GM19468 (cell line): Measurements from ENCODE around the gene KIF6.

Experiments
- ATAC-seq: cut with Tn5 transposase; IDR thresholded peaks from one replicate; pipeline ENCODE4 v1.9.1; 2021; ENCODE audit warnings: mild to moderate bottlenecking, moderate library complexity, moderate number of reproducible peaks; ENCODE audit not compliant: unreplicated experiment; ENCODE audit errors: extremely low read depth

KIF6 gene

GRCh38 chr6:39602601-39603519 is 122.3 kb downstream of the KIF6 start:
- ATAC-seq, result no peak

- no peak for ATAC-seq
Measured at GRCh38 chr6:39599973-39600372, 125.2 kb downstream of the KIF6 start.

- ATAC-seq, result no peak
Measured at GRCh38 chr6:39599341-39599740, 125.9 kb downstream of the KIF6 start.

- ATAC-seq, result no peak
Measured at GRCh38 chr6:39594285-39594684, 130.9 kb downstream of the KIF6 start.

GRCh38 chr6:39593646-39594045 is 131.6 kb downstream of the KIF6 start:
- ATAC-seq, result no peak

- no peak for ATAC-seq
Measured at GRCh38 chr6:39590871-39591393, 134.3 kb downstream of the KIF6 start.

- no peak for ATAC-seq
Measured at GRCh38 chr6:39587080-39587479, 138.1 kb downstream of the KIF6 start.

- ATAC-seq, result no peak
Measured at GRCh38 chr6:39585641-39586040, 139.6 kb downstream of the KIF6 start.

- ATAC-seq, result no peak
Measured at GRCh38 chr6:39577446-39578165, 147.6 kb downstream of the KIF6 start.

GRCh38 chr6:39576556-39577303 is 148.5 kb downstream of the KIF6 start:
- no peak for ATAC-seq

- ATAC-seq, result no peak
Measured at GRCh38 chr6:39574991-39575390, 150.2 kb downstream of the KIF6 start.

- no peak for ATAC-seq
Measured at GRCh38 chr6:39573541-39573940, 151.7 kb downstream of the KIF6 start.

- no peak for ATAC-seq
Measured at GRCh38 chr6:39572661-39573340, 152.4 kb downstream of the KIF6 start.

GRCh38 chr6:39568896-39569295 is 156.3 kb downstream of the KIF6 start:
- no peak for ATAC-seq

GRCh38 chr6:39567091-39567490 is 158.1 kb downstream of the KIF6 start:
- no peak for ATAC-seq

- ATAC-seq, result no peak
Measured at GRCh38 chr6:39566456-39566855, 158.8 kb downstream of the KIF6 start.

- no peak for ATAC-seq
Measured at GRCh38 chr6:39565956-39566355, 159.3 kb downstream of the KIF6 start.

GRCh38 chr6:39563566-39564311 is 161.5 kb downstream of the KIF6 start:
- no peak for ATAC-seq

- no peak for ATAC-seq
Measured at GRCh38 chr6:39561536-39562266, 163.5 kb downstream of the KIF6 start.
